Renal cortex interstitium (tissue), 15 donors: ENCODE results near the gene DMAP1. TPM values are rescaled to one million over a fixed set of nuclear protein-coding genes. Genes with fewer than 3 reads are reported as not detected.
"Not testable (repeated sequence)": the region's sequence is repeated elsewhere in the genome, so short reads cannot be mapped to it uniquely, and the experiment has no call there.

Experiments
- DNase-seq, 11 donors: peaks; one replicate each; pipeline ENCODE4 v3.0.0-alpha.2; 2013; ENCODE audit warnings: low read depth in 9 of 11, low spot score in 4 of 11; ENCODE audit errors: extremely low read depth in 1 of 11
- long read RNA-seq, 16 experiments: transcript quantifications; one replicate each; lab custom pipeline, GENCODE V29; 2026
- polyA plus RNA-seq, 3 donors: library from polyadenylated mRNA; unstranded; fragments of 120-200 nt; gene quantifications; one replicate each; pipeline ENCODE4 v1.2.1, GENCODE V29; 2013; ENCODE audit not compliant: insufficient read length in 3 of 3

Gene DMAP1, protein sequence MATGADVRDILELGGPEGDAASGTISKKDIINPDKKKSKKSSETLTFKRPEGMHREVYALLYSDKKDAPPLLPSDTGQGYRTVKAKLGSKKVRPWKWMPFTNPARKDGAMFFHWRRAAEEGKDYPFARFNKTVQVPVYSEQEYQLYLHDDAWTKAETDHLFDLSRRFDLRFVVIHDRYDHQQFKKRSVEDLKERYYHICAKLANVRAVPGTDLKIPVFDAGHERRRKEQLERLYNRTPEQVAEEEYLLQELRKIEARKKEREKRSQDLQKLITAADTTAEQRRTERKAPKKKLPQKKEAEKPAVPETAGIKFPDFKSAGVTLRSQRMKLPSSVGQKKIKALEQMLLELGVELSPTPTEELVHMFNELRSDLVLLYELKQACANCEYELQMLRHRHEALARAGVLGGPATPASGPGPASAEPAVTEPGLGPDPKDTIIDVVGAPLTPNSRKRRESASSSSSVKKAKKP
- polyA plus RNA-seq = 10 to 100 TPM; 56.6 to 67.9 (median 59.5) TPM
- long read RNA-seq, donor 1, full-length matches to known transcripts = 6 of 75 reads
- long read RNA-seq, donor 1, partial matches to known transcripts = 56 of 75 reads
- long read RNA-seq, donor 1, other reads (novel, unspliced or antisense) = 13 of 75 reads
- long read RNA-seq, donor 2, full-length matches to known transcripts = 8 of 57 reads
- long read RNA-seq, donor 2, partial matches to known transcripts = 37 of 57 reads
- long read RNA-seq, donor 2, other reads (novel, unspliced or antisense) = 12 of 57 reads
- long read RNA-seq, donor 3, full-length matches to known transcripts = 15 of 127 reads
- long read RNA-seq, donor 3, partial matches to known transcripts = 105 of 127 reads
- long read RNA-seq, donor 3, other reads (novel, unspliced or antisense) = 7 of 127 reads
- long read RNA-seq, donor 4, full-length matches to known transcripts = 10 of 108 reads
- long read RNA-seq, donor 4, partial matches to known transcripts = 98 of 108 reads
- long read RNA-seq, donor 4, other reads (novel, unspliced or antisense) = 0 of 108 reads
- long read RNA-seq, donor 5 = 0 reads
- long read RNA-seq, donor 6, full-length matches to known transcripts = 10 of 85 reads
- long read RNA-seq, donor 6, partial matches to known transcripts = 75 of 85 reads
- long read RNA-seq, donor 6, other reads (novel, unspliced or antisense) = 0 of 85 reads
- long read RNA-seq, donor 7, full-length matches to known transcripts = 8 of 22 reads
- long read RNA-seq, donor 7, partial matches to known transcripts = 14 of 22 reads
- long read RNA-seq, donor 7, other reads (novel, unspliced or antisense) = 0 of 22 reads
- long read RNA-seq, donor 8, full-length matches to known transcripts = 22 of 205 reads
- long read RNA-seq, donor 8, partial matches to known transcripts = 183 of 205 reads
- long read RNA-seq, donor 8, other reads (novel, unspliced or antisense) = 0 of 205 reads
- long read RNA-seq, donor 9, transcript DMAP1-201 (11 exons, 1,552 nt) = major isoform, 5 of 54 reads
- long read RNA-seq, donor 9, partial matches to known transcripts = 47 of 54 reads
- long read RNA-seq, donor 9, other reads (novel, unspliced or antisense) = 0 of 54 reads
- long read RNA-seq, donor 10, partial matches to known transcripts = 62 of 73 reads
- long read RNA-seq, donor 10, other reads (novel, unspliced or antisense) = 6 of 73 reads
- long read RNA-seq, donor 11, full-length matches to known transcripts = 11 of 75 reads
- long read RNA-seq, donor 11, partial matches to known transcripts = 48 of 75 reads
- long read RNA-seq, donor 11, other reads (novel, unspliced or antisense) = 16 of 75 reads
- long read RNA-seq, donor 12, full-length matches to known transcripts = 9 of 76 reads
- long read RNA-seq, donor 12, partial matches to known transcripts = 47 of 76 reads
- long read RNA-seq, donor 12, other reads (novel, unspliced or antisense) = 20 of 76 reads
- long read RNA-seq, donor 13, full-length matches to known transcripts = 17 of 159 reads
- long read RNA-seq, donor 13, partial matches to known transcripts = 131 of 159 reads
- long read RNA-seq, donor 13, other reads (novel, unspliced or antisense) = 11 of 159 reads
- long read RNA-seq, donor 14, full-length matches to known transcripts = 12 of 106 reads
- long read RNA-seq, donor 14, partial matches to known transcripts = 80 of 106 reads
- long read RNA-seq, donor 14, other reads (novel, unspliced or antisense) = 14 of 106 reads
- long read RNA-seq, donor 15, full-length matches to known transcripts = 5 of 30 reads
- long read RNA-seq, donor 15, partial matches to known transcripts = 11 of 30 reads
- long read RNA-seq, donor 15, other reads (novel, unspliced or antisense) = 14 of 30 reads
- long read RNA-seq, donor 16, full-length matches to known transcripts = 37 of 329 reads
- long read RNA-seq, donor 16, partial matches to known transcripts = 234 of 329 reads
- long read RNA-seq, donor 16, other reads (novel, unspliced or antisense) = 58 of 329 reads

DNA sequence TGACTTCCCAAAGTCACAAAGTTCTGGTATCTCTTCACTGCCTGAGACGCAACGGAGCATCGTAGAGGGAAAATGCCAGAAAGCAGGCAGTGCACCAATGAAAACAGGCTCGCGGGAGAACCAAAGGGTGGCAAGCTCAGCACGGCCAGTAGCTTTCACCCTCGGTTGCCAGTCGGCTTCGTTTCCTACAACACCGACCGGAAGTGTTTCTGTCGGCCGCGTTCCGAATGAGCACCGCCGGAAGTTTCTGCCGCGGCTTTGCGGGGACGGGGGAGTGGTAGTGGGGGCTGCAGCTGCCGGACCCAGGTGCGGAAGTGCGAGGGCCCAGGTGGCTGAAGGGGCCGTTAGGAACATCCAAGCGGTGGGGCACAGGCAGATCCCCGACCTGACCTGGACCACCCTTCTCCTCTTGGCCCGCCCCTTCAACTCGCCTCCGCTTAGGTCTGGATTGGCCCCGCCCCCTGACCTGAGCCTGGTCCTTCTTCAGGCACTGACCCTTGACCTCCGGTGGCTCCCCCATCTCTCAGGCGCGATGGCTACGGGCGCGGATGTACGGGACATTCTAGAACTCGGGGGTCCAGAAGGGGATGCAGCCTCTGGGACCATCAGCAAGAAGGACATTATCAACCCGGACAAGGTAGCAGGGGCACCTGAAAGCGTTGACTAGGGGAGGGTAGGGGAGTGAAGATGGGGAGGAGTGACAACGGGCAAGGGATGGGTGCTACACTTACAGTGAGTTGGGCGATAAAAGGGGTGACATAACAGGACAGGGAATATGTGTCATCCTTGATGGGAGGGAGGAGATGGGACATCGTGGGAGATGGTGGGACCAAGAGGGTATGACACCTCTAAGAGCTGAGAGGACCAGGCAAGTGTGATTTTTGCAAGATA lies at the start of gene DMAP1:
DMAP1 (plus strand) TSS at position 250 of the 891 bp plus-strand sequence; CDS start at position 533, 283 bp downstream.
- peak; percentile 57 to 83 (median 74) for DNase-seq

DNA sequence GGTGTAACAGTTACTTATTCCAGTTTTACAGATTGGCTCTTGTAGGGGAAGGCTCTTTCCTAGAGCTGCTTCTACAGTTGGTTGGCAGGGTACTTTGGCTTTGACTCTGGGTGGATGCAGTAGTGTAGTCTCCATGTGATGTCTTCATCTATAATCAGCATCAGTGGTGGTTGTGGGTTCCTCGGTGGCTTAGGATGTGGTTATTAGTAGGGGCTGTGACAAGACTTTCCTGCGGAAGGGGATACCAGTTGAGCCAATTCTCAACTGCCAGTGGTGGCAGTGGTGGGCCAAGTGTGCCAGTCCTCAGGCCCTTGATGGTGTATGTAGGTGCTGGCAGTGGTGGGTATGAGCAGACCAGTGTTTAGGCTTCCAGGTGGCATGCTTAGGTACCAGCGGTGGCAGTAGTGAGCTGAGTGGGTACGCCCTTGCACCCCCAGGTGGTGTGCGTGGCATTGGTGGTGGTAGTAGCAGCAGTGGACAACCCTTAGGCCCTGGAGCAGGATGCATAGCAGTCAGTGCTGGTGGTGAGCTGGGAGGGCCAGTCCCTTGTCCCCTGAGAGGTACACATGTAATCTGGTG lies 44.7 kb upstream of the DMAP1 start:
- no peak for DNase-seq

DNA sequence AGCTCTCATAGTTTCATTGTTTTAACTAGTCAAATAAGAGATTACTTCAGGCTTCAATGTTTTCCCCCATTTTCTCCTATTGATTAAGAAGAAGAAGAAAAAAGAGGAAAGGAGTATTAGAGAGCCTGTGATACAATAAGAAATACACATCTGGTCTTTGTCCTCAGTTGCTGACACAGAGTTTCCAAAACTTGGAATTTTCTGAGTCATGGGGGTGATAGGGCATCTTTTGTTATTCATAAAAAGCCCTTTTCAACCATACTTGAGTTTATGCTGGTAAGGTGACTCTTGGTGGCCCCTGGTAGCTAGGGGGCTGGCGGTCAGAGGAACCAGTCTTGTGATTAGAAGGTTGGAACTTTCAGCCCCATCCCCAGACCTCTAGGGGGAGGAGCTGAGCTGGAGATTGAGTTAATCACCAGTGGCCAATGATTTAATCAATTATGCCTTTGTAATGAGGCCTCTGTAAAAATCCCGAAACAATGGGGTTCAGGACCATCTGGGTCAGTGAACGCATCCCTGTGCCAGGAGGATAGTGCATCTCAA lies 42.9 kb upstream of the DMAP1 start:
- DNase-seq = no peak

DNA sequence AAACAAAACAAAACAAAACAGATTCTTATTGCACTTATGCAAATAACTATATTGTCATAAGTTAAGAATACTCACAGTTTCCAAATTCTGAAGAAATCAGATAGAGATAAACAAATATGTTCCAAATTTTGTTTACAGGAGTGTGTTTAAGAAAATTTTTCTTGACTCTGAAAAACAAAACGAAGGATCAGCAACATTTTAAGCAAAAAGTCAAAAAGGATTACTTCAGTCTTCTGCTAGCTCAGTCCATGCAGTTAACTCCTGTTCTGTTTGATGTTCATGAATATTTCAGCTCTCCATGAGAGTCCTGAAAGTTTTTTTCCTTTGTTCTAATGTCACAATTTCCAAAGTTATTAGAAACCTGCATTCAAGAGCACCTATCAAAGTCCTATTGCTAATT lies 38.6 kb upstream of the DMAP1 start:
- DNase-seq = no peak

DNA sequence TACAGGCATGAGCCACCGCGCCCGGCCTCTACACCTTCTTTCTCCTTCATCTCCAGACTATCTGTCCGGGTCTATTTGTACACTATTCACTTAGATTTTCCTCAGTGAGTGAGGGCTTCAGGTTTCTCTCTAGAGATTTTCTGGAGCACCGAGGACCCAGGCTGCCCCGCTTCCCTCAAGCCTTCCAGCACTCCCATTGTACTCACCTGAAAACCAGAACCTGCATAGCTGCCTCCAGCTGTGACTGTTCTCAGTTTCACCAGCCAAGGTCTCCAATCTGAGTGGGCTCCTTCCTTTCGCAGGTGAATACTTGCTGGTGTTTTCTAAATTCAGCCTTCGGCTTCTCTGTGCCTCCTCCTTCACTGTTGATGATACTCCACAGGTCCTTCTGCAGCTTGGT lies 12.9 kb upstream of the DMAP1 start:
- DNase-seq = no peak

DNA sequence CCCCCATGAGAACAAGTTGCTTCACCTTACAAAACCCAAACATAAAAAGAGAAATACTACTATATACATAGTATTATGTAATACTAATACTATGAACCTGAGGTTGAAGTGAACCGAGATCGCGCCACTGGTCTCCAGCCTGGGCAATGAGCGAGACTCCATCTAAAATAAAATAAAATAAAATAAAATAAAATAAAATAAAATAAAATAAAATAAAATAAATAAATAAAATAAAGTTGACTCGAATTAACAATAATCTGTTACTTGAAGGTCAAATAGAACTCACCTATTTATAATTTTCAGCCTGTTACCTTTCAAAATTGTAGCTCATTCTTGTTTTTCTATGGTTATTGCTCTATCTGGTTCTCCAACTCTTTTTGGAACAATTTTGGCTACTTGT lies 6.7 kb upstream of the DMAP1 start:
- not testable (repeated sequence) for DNase-seq

DNA sequence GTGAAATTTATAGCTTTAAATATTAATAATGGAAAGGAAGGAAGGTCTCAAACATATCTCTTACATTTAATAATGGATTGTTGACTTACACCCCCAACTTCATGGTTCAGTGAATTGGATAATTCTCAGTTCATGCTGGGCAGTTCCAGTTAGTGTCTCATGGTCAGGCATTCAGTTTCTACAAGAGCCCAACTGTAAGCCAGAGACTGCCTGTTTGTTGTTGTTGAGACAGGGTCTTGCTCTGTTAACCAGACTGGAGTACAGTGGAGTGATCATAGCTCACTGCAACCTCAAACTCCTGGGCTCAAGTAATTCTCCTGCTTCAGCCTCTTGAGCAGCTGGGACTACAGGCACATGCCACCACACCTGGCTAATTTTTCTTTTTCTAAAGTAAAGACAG lies 5.0 kb upstream of the DMAP1 start:
- DNase-seq = peak in 1 of 11 donors; percentile 16

DNA sequence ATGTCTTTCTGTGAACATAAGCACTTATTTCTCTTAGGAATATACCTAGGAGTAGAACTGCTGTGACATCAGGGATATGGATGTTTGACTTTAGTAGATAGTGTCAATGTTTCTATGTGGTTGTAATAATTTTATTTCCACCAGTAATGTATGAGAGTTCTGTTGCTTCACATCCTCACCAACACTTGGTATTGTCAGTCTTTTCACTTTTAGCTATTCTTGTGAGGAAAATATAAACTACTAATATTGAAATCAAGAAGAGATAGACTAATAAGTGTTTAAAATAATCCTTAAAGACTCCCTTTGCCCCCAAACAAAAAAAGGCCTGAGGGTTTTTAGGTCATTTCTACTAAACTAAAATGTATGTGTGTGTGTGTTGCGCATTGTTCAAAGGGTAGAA lies 2.7 kb upstream of the DMAP1 start:
- no peak for DNase-seq

DNA sequence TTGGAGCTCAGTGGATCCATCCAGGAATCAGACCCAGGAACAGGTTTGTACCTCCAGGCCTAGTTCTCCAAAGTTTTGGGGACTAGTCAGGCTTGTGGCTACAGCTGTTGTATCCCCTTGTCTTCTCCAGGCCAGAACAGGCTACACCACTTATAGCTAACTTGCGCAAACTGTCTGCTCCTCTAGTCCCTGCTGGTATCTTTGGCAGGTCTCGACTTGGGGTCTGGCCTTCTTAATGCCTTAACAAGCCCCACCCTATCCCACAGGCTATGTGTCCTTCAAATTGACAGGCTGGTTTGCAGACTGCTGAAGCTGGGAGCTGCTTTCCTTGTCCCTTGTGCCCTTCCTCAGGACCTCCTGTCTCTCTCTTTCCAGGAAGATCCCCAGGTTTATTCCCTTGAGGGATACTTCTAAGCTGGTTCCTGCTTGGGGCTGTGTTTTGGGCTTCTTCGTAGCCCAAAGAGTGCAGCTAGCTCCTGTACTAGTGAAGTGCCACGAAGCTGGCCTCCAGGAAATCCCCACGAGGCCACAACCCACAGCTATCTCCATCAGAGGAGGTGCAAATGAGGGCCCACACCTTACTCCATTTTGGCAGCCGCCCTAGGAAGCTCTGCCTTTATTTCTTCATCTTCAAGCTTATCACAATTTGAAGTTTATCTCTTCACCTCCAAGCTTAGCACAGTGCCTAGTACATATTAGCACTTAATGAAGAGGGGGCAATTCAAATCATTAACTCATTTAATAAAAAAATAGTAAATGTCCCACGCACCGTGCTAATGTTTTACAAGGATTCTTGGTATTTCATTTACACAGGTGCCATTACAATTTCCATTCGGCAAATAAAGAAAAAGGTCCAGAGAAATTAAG lies 683 bp upstream of the DMAP1 start:
- DNase-seq = no peak

DNA sequence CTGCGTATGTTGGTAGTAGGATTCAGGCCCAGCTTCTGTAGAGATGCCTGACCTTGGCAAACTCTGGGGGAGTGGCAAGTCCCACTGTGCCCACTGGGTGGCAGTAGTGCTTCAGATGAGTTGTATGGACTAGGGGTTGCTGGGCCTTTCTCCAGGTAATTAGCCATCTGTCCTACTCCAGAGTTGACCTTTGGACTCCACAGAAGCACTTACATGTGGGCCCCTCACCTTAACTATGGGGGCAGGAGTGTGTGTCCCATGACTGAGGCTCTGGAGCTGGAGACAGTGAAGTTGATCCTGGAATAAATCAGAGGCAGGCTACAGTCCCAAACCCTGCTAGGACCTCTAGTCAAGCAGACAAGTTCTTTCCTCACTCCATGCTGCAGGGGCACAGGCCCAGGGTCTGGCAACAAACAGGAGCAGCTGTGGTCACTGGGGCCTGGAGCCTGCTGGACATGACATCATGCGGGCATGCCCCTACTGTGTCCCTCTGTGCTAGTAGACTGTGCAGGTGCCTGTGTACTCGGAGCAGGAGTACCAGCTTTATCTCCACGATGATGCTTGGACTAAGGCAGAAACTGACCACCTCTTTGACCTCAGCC lies 4.6 kb downstream of the DMAP1 start:
- peak in 8 of 11 donors; percentile 50 to 82 (median 58) for DNase-seq

DNA sequence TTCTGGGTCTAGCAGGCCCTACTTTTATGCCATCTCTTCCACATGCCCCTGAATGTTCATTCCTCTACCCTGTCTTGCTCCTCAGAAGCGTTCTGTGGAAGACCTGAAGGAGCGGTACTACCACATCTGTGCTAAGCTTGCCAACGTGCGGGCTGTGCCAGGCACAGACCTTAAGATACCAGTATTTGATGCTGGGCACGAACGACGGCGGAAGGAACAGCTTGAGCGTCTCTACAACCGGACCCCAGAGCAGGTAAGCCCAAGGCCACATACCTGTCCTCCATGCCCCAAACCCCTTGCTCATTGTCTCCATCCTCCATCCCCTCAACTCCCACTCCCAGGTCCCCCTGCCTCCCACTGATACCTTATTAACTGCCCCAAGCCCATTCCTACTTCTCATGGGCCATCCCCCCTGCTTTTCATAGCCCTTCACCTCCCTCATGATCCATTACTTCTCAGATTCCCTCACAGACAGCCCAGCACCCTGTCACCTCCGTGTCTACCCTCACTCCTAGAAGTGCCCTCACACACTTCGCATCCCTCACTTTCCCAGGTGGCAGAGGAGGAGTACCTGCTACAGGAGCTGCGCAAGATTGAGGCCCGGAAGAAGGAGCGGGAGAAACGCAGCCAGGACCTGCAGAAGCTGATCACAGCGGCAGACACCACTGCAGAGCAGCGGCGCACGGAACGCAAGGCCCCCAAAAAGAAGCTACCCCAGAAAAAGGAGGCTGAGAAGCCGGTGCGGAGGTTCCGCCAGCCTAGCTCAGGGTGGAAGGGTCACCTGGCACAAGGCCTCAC lies 5.4 kb downstream of the DMAP1 start:
- DNase-seq = no peak

DNA sequence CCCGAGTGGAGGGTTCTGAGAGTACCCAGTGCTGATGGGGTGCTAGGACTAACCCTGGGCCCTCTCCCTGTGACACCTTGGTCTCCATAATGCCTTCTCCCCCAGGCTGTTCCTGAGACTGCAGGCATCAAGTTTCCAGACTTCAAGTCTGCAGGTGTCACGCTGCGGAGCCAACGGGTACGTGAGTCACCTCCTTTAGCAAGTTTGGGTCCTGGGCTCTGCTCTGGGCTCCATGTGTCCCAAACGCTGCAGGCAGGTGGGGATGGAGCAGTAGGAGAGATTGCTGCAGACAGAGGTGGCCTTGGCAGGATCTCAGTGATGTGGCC lies 6.0 kb downstream of the DMAP1 start:
- DNase-seq = no peak

DNA sequence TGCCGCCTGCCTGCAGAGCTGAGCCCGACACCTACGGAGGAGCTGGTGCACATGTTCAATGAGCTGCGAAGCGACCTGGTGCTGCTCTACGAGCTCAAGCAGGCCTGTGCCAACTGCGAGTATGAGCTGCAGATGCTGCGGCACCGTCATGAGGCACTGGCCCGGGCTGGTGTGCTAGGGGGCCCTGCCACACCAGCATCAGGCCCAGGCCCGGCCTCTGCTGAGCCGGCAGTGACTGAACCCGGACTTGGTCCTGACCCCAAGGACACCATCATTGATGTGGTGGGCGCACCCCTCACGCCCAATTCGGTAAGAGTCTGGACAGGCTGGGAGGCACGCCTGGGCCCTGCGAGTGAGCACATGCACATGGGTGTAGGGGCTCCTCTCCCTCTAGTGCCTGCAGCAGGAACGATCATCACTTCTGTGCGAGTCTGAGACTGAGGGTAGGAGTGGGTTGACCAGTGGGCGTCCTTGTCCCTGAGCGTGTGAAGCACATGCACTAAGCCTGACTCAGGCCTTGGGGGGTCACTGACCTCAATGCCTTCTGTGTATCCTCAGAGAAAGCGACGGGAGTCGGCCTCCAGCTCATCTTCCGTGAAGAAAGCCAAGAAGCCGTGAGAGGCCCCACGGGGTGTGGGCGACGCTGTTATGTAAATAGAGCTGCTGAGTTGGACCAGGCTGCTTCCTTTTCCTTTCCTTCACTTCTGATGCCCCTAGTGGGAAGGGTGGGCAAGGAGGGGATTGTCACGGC lies 6.9 kb downstream of the DMAP1 start:
- DNase-seq = no peak
